Measurements from ENCODE around the gene SYNRG. TPM values are rescaled to one million over a fixed set of nuclear protein-coding genes. Genes with fewer than 3 reads are reported as not detected.

SYNRG gene
- total RNA-seq, 1 donor = 23.9 TPM

- Histone ChIP-seq H3K79me2 (ENCODE audit: insufficient read depth, low read length) (peaks cover 3% of the 10 kb centered on the region), H4K20me1 (ENCODE audit: insufficient read depth, low read length) (peaks cover 3% of the 10 kb centered on the region), H3K27me3 (ENCODE audit: insufficient read depth, low read length) (no peaks in the 10 kb centered on the region), H3K4me2 (ENCODE audit: insufficient read depth, low read length) (no peak overlapping the region), H2AFZ (ENCODE audit: low read length) (no peak overlapping the region), H3K9me3 (ENCODE audit: low read depth, low read length) (no peaks in the 10 kb centered on the region), H3K4me3 (ENCODE audit: insufficient read depth, low read length) (no peak overlapping the region), H3K27ac (ENCODE audit: low read depth, low read length) (no peak overlapping the region), H3K4me1 (ENCODE audit: insufficient read depth, low read length) (peaks cover 9% of the 10 kb centered on the region), H3K36me3 (ENCODE audit: insufficient read depth, low read length) (peaks cover 62% of the 10 kb centered on the region)
- no peak for TF ChIP-seq CTCF (IDR thresholded peaks at IDR 0.05; ENCODE audit: extremely low read depth, low read depth, low read length)
- DNase-seq (ENCODE audit: insufficient read length, low spot score, missing footprints) = no peak
Observed at GRCh38 chr17:37519251-37519985, 89.8 kb downstream of the SYNRG start.

DNA sequence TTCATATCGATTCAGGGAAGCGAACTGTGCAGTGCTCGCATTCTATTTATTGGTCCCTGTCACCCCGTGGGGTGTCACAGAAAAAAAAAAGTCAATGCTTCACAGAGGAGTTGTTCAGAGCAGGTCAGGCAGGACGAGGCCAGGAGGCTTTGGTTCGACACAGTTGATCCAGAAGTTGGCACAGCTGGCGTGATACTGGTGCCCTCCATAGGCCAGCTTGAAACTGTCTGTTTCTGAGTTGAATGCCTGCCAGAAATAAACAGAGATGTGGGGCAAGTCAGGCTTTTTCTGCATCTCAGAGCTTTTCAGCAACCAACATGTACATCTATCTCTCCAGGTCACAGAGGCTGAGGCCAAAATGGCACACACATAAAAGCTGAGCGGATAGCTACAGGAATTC, 90.4 kb downstream of the SYNRG start:
- no peaks in the 10 kb centered on the region for H3K27me3 ChIP-seq (ENCODE audit: insufficient read depth, low read length)
- no peak overlapping the region for H2AFZ ChIP-seq (ENCODE audit: low read length)
- no peak for DNase-seq (ENCODE audit: insufficient read length, low spot score, missing footprints)
- no peak overlapping the region for H3K27ac ChIP-seq (ENCODE audit: low read depth, low read length)
- H3K79me2 ChIP-seq (ENCODE audit: insufficient read depth, low read length) = peaks cover 7% of the 10 kb centered on the region
- no peak overlapping the region for H3K4me3 ChIP-seq (ENCODE audit: insufficient read depth, low read length)
- H3K4me2 ChIP-seq (ENCODE audit: insufficient read depth, low read length) = no peak overlapping the region
- H3K36me3 ChIP-seq (ENCODE audit: insufficient read depth, low read length) = peaks cover 61% of the 10 kb centered on the region
- no peaks in the 10 kb centered on the region for H3K9me3 ChIP-seq (ENCODE audit: low read depth, low read length)
- TF ChIP-seq CTCF (IDR thresholded peaks at IDR 0.05; ENCODE audit: extremely low read depth, low read depth, low read length) = peak; percentile 10
- H3K4me1 ChIP-seq (ENCODE audit: insufficient read depth, low read length) = peaks cover 9% of the 10 kb centered on the region
- peaks cover 3% of the 10 kb centered on the region for H4K20me1 ChIP-seq (ENCODE audit: insufficient read depth, low read length)

DNA sequence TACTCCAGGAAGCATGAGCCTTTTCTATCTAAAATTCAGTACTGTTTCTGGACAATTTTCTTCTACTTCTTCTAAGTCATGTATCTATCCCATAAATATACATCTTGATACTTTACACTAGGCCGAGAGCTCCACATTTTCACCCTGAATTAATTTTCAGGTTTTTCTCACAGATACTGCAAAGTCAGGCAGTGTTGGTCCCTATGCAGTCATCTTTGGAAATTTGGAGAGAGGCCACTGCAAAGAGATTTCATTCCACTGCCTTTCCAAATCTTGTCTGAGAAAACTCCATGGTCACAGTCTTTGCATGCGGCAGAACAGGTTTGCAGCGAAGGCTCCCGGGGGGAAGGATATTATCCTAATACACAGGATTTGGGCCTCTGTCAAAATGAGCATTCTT, 91.3 kb downstream of the SYNRG start:
- Histone ChIP-seq H3K79me2 (ENCODE audit: insufficient read depth, low read length) (peaks cover 16% of the 10 kb centered on the region), H2AFZ (ENCODE audit: low read length) (no peak overlapping the region), H3K9me3 (ENCODE audit: low read depth, low read length) (no peaks in the 10 kb centered on the region), H3K27me3 (ENCODE audit: insufficient read depth, low read length) (no peaks in the 10 kb centered on the region), H3K4me2 (ENCODE audit: insufficient read depth, low read length) (no peak overlapping the region), H3K4me1 (ENCODE audit: insufficient read depth, low read length) (peaks cover 9% of the 10 kb centered on the region), H3K4me3 (ENCODE audit: insufficient read depth, low read length) (no peak overlapping the region), H4K20me1 (ENCODE audit: insufficient read depth, low read length) (peaks cover 10% of the 10 kb centered on the region), H3K27ac (ENCODE audit: low read depth, low read length) (no peak overlapping the region), H3K36me3 (ENCODE audit: insufficient read depth, low read length) (peaks cover 67% of the 10 kb centered on the region)
- DNase-seq (ENCODE audit: insufficient read length, low spot score, missing footprints) = no peak
- no peak for TF ChIP-seq CTCF (IDR thresholded peaks at IDR 0.05; ENCODE audit: extremely low read depth, low read depth, low read length)

GRCh38 chr17:37516127-37516571, 93.1 kb downstream of the SYNRG start:
- H3K36me3 ChIP-seq (ENCODE audit: insufficient read depth, low read length) = peaks cover 74% of the 10 kb centered on the region
- DNase-seq (ENCODE audit: insufficient read length, low spot score, missing footprints) = peak; percentile 58
- no peaks in the 10 kb centered on the region for H3K9me3 ChIP-seq (ENCODE audit: low read depth, low read length)
- H3K4me3 ChIP-seq (ENCODE audit: insufficient read depth, low read length) = no peak overlapping the region
- no peaks in the 10 kb centered on the region for H3K27me3 ChIP-seq (ENCODE audit: insufficient read depth, low read length)
- TF ChIP-seq CTCF (IDR thresholded peaks at IDR 0.05; ENCODE audit: extremely low read depth, low read depth, low read length) = no peak
- peaks cover 19% of the 10 kb centered on the region for H4K20me1 ChIP-seq (ENCODE audit: insufficient read depth, low read length)
- H3K4me1 ChIP-seq (ENCODE audit: insufficient read depth, low read length) = peaks cover 9% of the 10 kb centered on the region
- H2AFZ ChIP-seq (ENCODE audit: low read length) = no peak overlapping the region
- peaks cover 29% of the 10 kb centered on the region for H3K79me2 ChIP-seq (ENCODE audit: insufficient read depth, low read length)
- peak overlapping the region; percentile 39 for H3K27ac ChIP-seq (ENCODE audit: low read depth, low read length)
- no peak overlapping the region for H3K4me2 ChIP-seq (ENCODE audit: insufficient read depth, low read length)

Data from osteoblast (primary cell).